ENCODE data around the gene MORN1.
"Not testable (repeated sequence)": the region's sequence is repeated elsewhere in the genome, so short reads cannot be mapped to it uniquely, and the experiment has no call there.

Gene MORN1

GRCh38 chr1:2334883-2335534 lies 56.3 kb downstream of the MORN1 start:
- DNase-seq, result no peak

GRCh38 chr1:2334366-2334765 lies 57.0 kb downstream of the MORN1 start:
- DNase-seq, result no peak

- not testable (repeated sequence) for DNase-seq
These were observed 59.8 kb downstream of the MORN1 start for GRCh38 chr1:2331580-2331979.

- no peak for DNase-seq
These were observed 60.2 kb downstream of the MORN1 start for GRCh38 chr1:2331200-2331544.

GRCh38 chr1:2330519-2331199 lies 60.7 kb downstream of the MORN1 start:
- no peak for DNase-seq

GRCh38 chr1:2330035-2330434 lies 61.3 kb downstream of the MORN1 start:
- no peak for DNase-seq

GRCh38 chr1:2328676-2329455 lies 62.5 kb downstream of the MORN1 start:
- DNase-seq, result no peak

GRCh38 chr1:2327841-2328240 lies 63.5 kb downstream of the MORN1 start:
- no peak for DNase-seq

- not testable (repeated sequence) for DNase-seq
These were observed 64.2 kb downstream of the MORN1 start for GRCh38 chr1:2327162-2327561.

GRCh38 chr1:2326524-2326923 lies 64.8 kb downstream of the MORN1 start:
- no peak for DNase-seq

- DNase-seq, result no peak
These were observed 66.6 kb downstream of the MORN1 start for GRCh38 chr1:2324553-2325366.

GRCh38 chr1:2323451-2323974 lies 67.8 kb downstream of the MORN1 start:
- DNase-seq, result no peak

GRCh38 chr1:2322581-2323211 lies 68.7 kb downstream of the MORN1 start:
- no peak for DNase-seq

- no peak for DNase-seq
These were observed 69.2 kb downstream of the MORN1 start for GRCh38 chr1:2322065-2322571.

GRCh38 chr1:2320760-2321667 lies 70.3 kb downstream of the MORN1 start:
- DNase-seq, result no peak

- DNase-seq, result no peak
These were observed 71.3 kb downstream of the MORN1 start for GRCh38 chr1:2320006-2320405.

- no peak for DNase-seq
These were observed 72.1 kb downstream of the MORN1 start for GRCh38 chr1:2319291-2319690.

- no peak for DNase-seq
These were observed 72.8 kb downstream of the MORN1 start for GRCh38 chr1:2318314-2319278.

GRCh38 chr1:2317230-2318065 lies 73.9 kb downstream of the MORN1 start:
- no peak for DNase-seq

Data from NCI-H187 (cell line).